Cardiac septum (tissue), 1 donor: ENCODE results near the gene HOXB3. TPM values are rescaled to one million over a fixed set of nuclear protein-coding genes. Genes with fewer than 3 reads are reported as not detected.
A peak's percentile ranks its signal among the peaks of the same experiment; 100 is the strongest.
"Not testable (repeated sequence)": the region's sequence is repeated elsewhere in the genome, so short reads cannot be mapped to it uniquely, and the experiment has no call there.

ENCODE experiments used
- DNase-seq: peaks from one replicate; pipeline ENCODE4 v3.0.0-alpha.2; 2020; ENCODE audit warnings: low spot score
- intact Hi-C: fragments of 100-400 bp; cut with DNase I; formaldehyde crosslinking; loops from one replicate; pipeline ENCODE4 v1.14.0; 2022
- total RNA-seq: library from RNA; stranded (reverse); fragmentation: NEBNext Ultra II Directional; extraction: Animal tissue kit (Norgen Biotek cat#: 25700); gene quantifications from one replicate; pipeline ENCODE4 v1.2.1, GENCODE V29; 2021
- donor health status: DM: no; HTN: no; CAD: no.

HOXB3 gene
- total RNA-seq, 1 donor from 2014 or later, result 4.2 TPM

- intact Hi-C loops, result loop anchor here (1.0 to 10.0 kb wide), 2 partner anchors 35 to 499 kb away; partner anchors contain the start of gene NFE2L1
- peak; percentile 68 for DNase-seq
Observed at GRCh38 chr17:48543854-48544348, 46.1 kb downstream of the HOXB3 start.

- intact Hi-C loops, result loop anchor here (1.0 to 10.0 kb wide), 2 partner anchors 36 to 498 kb away; partner anchors contain the start of gene NFE2L1
- DNase-seq, result peak; percentile 72
Observed at GRCh38 chr17:48543107-48543853, 46.8 kb downstream of the HOXB3 start.

- DNase-seq, result peak; percentile 44
- intact Hi-C loops, result loop anchor here (1.0 to 10.0 kb wide), 2 partner anchors 37 to 498 kb away; partner anchors contain the start of gene NFE2L1
Observed at GRCh38 chr17:48542698-48543106, 47.3 kb downstream of the HOXB3 start.

- intact Hi-C loops, result loop anchor here (10.0 kb wide), 1 partner anchor 497 kb away; the partner anchor contains the start of gene NFE2L1
- peak; percentile 68 for DNase-seq
Observed at GRCh38 chr17:48542114-48542656, 47.9 kb downstream of the HOXB3 start.

GRCh38 chr17:48541577-48542113 lies 48.4 kb downstream of the HOXB3 start:
- intact Hi-C loops, result loop anchor here (10.0 kb wide), 1 partner anchor 497 kb away; the partner anchor contains the start of gene NFE2L1

GRCh38 chr17:48541036-48541576 lies 48.9 kb downstream of the HOXB3 start:
- intact Hi-C loops, result loop anchor here (10.0 kb wide), 1 partner anchor 496 kb away; the partner anchor contains the start of gene NFE2L1
- peak; percentile 56 for DNase-seq

More at GRCh38 chr17:48541577-48542113, 48.4 kb downstream of the HOXB3 start:
- DNase-seq, result peak; percentile 76

- peak; percentile 43 for DNase-seq
- intact Hi-C loops, result loop anchor here (10.0 kb wide), 1 partner anchor 495 kb away; the partner anchor contains the start of gene NFE2L1
Observed at GRCh38 chr17:48540213-48540612, 49.8 kb downstream of the HOXB3 start.

- intact Hi-C loops, result loop anchor here (5.0 kb wide), 1 partner anchor 47 kb away; no protein-coding TSS in a partner anchor
- no peak for DNase-seq
Observed at GRCh38 chr17:48539177-48539576, 50.9 kb downstream of the HOXB3 start.

GRCh38 chr17:48537316-48537715 lies 52.7 kb downstream of the HOXB3 start:
- DNase-seq, result no peak
- intact Hi-C loops, result loop anchor here (5.0 kb wide), 1 partner anchor 45 kb away; no protein-coding TSS in a partner anchor

- intact Hi-C loops, result loop anchor here (5.0 kb wide), 1 partner anchor 44 kb away; no protein-coding TSS in a partner anchor
- DNase-seq, result not testable (repeated sequence)
Observed at GRCh38 chr17:48535793-48536559, 54.1 kb downstream of the HOXB3 start.

- intact Hi-C loops, result no loop called here
- DNase-seq, result no peak
Observed at GRCh38 chr17:48532261-48532660, 57.8 kb downstream of the HOXB3 start.

- intact Hi-C loops, result no loop called here
- no peak for DNase-seq
Observed at GRCh38 chr17:48530887-48531272, 59.2 kb downstream of the HOXB3 start, which contains the start of gene HOXB1. HOXB1 (minus strand) TSS chr17:48531011; CDS start chr17:48530904, 107 bp downstream.

- DNase-seq, result no peak
- intact Hi-C loops, result no loop called here
Observed at GRCh38 chr17:48530208-48530886, 59.7 kb downstream of the HOXB3 start.

- intact Hi-C loops, result no loop called here
Observed at GRCh38 chr17:48529683-48530009, 60.4 kb downstream of the HOXB3 start.

GRCh38 chr17:48528936-48529682 lies 60.9 kb downstream of the HOXB3 start:
- intact Hi-C loops, result no loop called here
- no peak for DNase-seq

More at GRCh38 chr17:48529683-48530009, 60.4 kb downstream of the HOXB3 start:
- no peak for DNase-seq

GRCh38 chr17:48528153-48528935 lies 61.7 kb downstream of the HOXB3 start:
- DNase-seq, result no peak

GRCh38 chr17:48527547-48527932 lies 62.5 kb downstream of the HOXB3 start:
- intact Hi-C loops, result no loop called here
- no peak for DNase-seq

More at GRCh38 chr17:48528153-48528935, 61.7 kb downstream of the HOXB3 start:
- intact Hi-C loops, result no loop called here
